Dendritic cell treated with granulocyte-macrophage colony-stimulating factor and Interleukin-4, amounts not matched to agents 40 ng/mL and 50 ng/mL, for 4 days (primary cell): ENCODE data around the gene CDIP1.

ENCODE experiments used
- H3K27ac Mint-ChIP-seq: one replicate; pipeline ENCODE4 v1.8.0; 2022; ENCODE audit warnings: mild to moderate bottlenecking, mixed read lengths
- H3K27me3 Mint-ChIP-seq: one replicate; pipeline ENCODE4 v1.8.0; 2022; ENCODE audit warnings: mild to moderate bottlenecking, mixed read lengths
- H3K36me3 Mint-ChIP-seq: one replicate; pipeline ENCODE4 v1.8.0; 2022; ENCODE audit warnings: low read depth, mixed read lengths
- H3K4me1 Mint-ChIP-seq: one replicate; pipeline ENCODE4 v1.8.0; 2022; ENCODE audit warnings: low read depth, mixed read lengths
- H3K4me3 Mint-ChIP-seq: one replicate; pipeline ENCODE4 v1.8.0; 2022; ENCODE audit warnings: mild to moderate bottlenecking, moderate library complexity, mixed read lengths
- H3K9me3 Mint-ChIP-seq: one replicate; pipeline ENCODE4 v1.8.0; 2022; ENCODE audit warnings: mixed read lengths
- intact Hi-C: fragments of 100-400 bp; cut with micrococcal nuclease; formaldehyde crosslinking; loops from one replicate; pipeline ENCODE4 v1.15.0; 2022

Gene CDIP1

DNA sequence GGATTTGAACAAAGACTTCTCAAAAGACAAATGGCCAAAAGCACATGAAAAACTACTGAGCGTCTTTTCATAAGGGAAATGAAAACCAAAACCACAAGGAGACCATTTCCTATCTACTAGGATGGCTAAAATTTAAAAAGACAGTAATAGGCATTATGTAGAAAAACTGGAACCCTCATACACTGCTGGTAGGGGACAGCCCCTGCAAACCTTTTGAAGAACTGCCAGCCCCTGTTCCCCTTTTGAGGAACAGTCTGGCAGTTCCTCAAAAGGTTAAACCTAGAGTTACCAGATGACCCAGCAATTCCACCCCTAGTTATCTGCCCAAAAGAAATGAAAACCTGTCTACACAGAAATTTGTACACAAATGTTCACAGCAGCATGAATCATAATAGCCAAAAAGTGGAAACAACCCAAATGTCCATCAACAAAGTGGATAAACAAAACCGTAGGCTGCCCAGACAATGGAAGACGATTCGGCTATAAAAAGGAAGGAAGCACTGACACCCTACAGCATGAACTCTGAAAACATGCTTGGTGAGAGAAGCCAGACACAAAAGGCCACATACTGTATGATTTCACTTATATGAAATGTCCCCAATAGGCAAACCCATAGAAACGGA, 22.9 kb downstream of the CDIP1 start:
- Mint-ChIP-seq H3K4me1 (peaks cover 92% of the 10 kb centered on the region), H3K36me3 (peaks cover 45% of the 10 kb centered on the region), H3K27ac (peak overlapping the region; percentile 89), H3K27me3 (no peaks in the 10 kb centered on the region), H3K4me3 (peak overlapping the region; percentile 60), H3K9me3 (no peaks in the 10 kb centered on the region)
- intact Hi-C loops, result loop anchor here (10.0 kb wide), 1 partner anchor 149 kb away; no protein-coding TSS in a partner anchor

DNA sequence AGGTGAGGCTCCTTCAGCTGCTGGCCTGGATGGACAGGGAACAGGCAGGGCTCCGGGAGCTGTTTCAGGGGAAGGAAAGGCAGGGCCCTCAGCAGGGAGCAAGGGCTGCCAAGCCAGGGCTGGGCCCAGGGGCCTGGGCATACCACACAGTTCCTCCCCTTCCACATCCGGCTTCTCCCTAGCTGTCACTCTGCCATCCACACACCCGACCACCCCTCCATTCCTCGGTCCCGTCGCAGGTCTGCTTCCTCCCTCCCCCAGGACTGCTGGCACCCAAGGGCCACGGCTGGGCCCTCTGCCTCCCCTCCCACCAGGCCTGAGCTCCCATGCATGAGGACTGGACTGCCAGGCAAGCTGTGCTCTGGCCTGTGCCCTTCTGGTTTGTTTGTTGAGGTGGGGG, 24.0 kb downstream of the CDIP1 start:
- H3K4me3 Mint-ChIP-seq, result peak overlapping the region; percentile 60
- peaks cover 92% of the 10 kb centered on the region for H3K4me1 Mint-ChIP-seq
- intact Hi-C loops, result loop anchor here (10.0 kb wide), 1 partner anchor 150 kb away; no protein-coding TSS in a partner anchor
- peaks cover 55% of the 10 kb centered on the region for H3K36me3 Mint-ChIP-seq
- peak overlapping the region; percentile 89 for H3K27ac Mint-ChIP-seq
- H3K27me3 Mint-ChIP-seq, result no peaks in the 10 kb centered on the region
- no peaks in the 10 kb centered on the region for H3K9me3 Mint-ChIP-seq

DNA sequence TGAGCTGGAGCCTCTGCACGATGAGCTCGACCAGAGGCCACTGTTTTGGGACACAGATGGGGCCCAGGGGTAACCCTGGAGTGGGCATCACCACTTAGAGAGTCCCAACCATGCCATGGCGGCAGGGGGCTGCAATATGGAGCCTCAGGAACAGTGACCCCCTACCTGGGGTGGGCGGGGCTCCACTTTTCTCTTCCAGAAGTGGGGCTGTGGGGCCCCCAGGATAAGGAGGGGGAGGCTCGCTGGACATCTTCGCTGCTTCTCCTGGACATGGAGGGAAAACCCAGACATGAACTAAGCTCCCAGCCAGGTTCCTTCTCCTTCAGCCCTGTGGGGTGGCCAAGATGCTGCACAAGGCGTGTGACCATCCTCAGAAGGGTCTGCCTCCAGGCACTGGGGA, 24.7 kb downstream of the CDIP1 start:
- peaks cover 87% of the 10 kb centered on the region for H3K4me1 Mint-ChIP-seq
- no peaks in the 10 kb centered on the region for H3K27me3 Mint-ChIP-seq
- H3K4me3 Mint-ChIP-seq, result no peak overlapping the region
- intact Hi-C loops, result loop anchor here (10.0 kb wide), 1 partner anchor 151 kb away; no protein-coding TSS in a partner anchor
- no peaks in the 10 kb centered on the region for H3K9me3 Mint-ChIP-seq
- peaks cover 63% of the 10 kb centered on the region for H3K36me3 Mint-ChIP-seq
- H3K27ac Mint-ChIP-seq, result peak overlapping the region; percentile 89

DNA sequence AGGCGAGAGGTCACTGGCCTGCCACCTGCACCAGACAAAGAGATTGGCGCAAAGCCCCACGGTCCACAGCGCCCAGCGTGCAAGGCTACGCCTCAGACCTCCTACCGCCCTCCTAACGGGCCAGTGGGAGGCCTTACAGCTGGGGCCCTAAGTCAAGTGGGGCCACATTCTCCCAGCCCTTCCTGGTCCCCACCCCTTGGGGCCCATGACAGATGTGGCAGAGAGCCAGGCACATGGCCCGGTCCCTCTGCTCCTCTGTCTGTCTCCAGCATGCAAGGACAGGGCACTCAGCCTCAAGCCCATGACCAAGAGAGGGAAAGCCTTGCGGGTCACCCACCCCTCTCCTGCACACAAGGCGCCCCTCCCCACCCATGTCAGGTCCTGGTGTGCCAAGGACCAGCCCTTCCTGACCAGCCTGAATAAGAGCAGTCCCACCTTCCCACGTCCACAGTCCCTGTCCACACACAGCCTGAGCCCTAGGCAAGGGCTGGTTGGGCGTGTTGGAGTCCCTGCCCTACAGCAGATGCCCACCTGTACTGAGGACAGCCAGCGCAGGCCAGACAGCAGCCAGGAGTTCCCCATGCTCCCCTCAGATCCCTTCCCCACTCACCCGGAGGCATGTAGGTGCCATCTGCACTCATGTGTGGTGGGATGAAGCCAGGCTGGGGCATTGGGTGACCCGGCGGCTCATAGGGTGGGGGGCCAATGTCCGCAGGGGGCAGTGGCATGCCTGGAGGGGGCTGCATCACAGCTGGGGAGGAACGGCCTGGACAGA, 25.3 kb downstream of the CDIP1 start:
- peaks cover 64% of the 10 kb centered on the region for H3K36me3 Mint-ChIP-seq
- H3K9me3 Mint-ChIP-seq, result no peaks in the 10 kb centered on the region
- peak overlapping the region; percentile 89 for H3K27ac Mint-ChIP-seq
- no peaks in the 10 kb centered on the region for H3K27me3 Mint-ChIP-seq
- intact Hi-C loops, result loop anchor here (10.0 kb wide), 1 partner anchor 152 kb away; no protein-coding TSS in a partner anchor
- H3K4me1 Mint-ChIP-seq, result peaks cover 82% of the 10 kb centered on the region
- no peak overlapping the region for H3K4me3 Mint-ChIP-seq

DNA sequence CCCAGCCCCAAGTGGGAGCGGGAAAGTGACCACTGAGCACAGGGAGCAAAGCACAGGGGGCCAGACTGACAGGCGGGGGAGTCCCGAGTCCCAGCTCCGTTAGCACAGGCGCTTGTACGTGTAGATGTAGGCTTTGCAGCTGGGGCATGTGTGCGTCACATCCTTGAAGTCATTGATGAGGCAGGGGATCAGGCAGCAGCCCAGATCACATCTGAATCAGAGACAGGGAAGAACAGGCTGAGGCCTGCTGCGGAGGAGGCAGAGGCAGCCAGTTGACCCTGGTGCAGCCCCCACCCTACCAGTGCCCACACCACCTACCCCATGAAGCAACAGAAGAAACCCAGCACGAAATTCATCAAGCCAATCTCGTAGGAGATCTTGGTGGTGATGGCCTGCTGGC, 26.1 kb downstream of the CDIP1 start:
- Mint-ChIP-seq H3K27me3 (no peaks in the 10 kb centered on the region), H3K9me3 (no peaks in the 10 kb centered on the region), H3K4me3 (no peak overlapping the region), H3K4me1 (peaks cover 81% of the 10 kb centered on the region), H3K36me3 (peaks cover 70% of the 10 kb centered on the region), H3K27ac (peak overlapping the region; percentile 89)
- intact Hi-C loops, result loop anchor here (10.0 kb wide), 1 partner anchor 152 kb away; no protein-coding TSS in a partner anchor

DNA sequence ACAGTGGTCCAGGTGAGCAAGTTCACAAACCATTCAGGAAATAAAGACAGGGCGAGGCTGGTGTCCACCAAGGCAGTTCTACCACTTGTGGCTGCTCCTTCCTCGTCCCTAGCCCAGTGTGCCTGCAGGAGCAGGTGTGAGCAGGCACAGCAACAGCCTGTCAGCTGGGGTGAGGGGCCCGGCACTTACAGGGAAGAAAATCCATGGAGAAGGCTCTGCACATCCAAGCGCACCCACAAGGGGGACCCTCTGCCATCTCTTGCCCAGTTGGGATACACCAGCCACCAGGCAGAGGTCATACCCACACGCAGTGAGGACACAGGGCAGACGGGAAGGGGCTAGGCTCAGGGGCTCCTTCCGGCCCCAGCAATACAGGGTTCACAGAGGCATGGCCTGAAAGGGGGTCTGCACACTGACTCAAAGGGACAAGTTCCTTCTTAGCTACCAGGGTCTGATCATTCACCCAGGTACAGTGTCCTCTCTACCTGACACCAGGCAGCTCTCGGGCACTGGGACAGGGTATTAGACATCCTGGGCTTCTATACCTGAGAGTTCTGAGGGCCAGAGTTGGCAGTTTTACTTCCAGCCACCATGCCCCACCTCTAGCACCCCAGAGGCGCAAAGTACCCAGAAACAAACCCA, 27.0 kb downstream of the CDIP1 start:
- no peaks in the 10 kb centered on the region for H3K27me3 Mint-ChIP-seq
- H3K36me3 Mint-ChIP-seq, result peaks cover 79% of the 10 kb centered on the region
- intact Hi-C loops, result loop anchor here (10.0 kb wide), 1 partner anchor 153 kb away; no protein-coding TSS in a partner anchor
- peak overlapping the region; percentile 89 for H3K27ac Mint-ChIP-seq
- peaks cover 76% of the 10 kb centered on the region for H3K4me1 Mint-ChIP-seq
- H3K9me3 Mint-ChIP-seq, result no peaks in the 10 kb centered on the region
- peak overlapping the region; percentile 10 for H3K4me3 Mint-ChIP-seq

DNA sequence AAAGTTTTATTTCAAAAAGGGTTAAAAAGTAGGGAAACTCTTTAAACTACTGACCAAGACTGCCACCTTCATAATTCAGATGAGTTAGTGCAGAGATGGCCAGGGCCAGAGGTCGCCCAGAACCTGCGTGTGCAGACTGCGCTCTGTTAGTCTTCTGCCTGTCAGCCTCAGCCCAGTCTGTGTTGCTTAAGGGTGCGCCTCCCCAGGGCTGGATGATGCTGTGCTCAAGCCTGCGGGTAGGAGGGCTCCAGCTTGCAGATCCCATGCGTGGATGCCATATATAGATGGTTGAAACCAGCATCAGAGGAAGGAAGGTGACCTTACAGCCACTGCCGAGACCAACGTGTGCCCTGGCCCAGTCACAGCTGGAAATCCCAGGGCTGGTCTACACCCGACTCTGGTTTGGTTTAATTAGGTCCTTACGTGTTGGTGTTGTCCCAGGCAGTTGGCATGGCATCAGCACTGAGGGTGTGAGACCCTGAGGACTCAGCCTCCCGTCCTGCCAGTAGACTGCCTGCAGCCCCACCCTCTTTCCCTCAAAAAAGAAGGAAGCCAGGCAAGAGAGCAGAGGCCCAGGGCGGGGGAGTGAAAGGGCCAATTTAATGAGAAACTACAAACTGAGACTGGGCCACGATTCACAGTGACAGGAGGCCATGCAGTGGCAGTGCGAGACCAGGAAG, 27.7 kb downstream of the CDIP1 start:
- Mint-ChIP-seq H3K4me1 (peaks cover 77% of the 10 kb centered on the region), H3K9me3 (no peaks in the 10 kb centered on the region), H3K4me3 (peak overlapping the region; percentile 10), H3K27ac (peak overlapping the region; percentile 89), H3K36me3 (peaks cover 85% of the 10 kb centered on the region), H3K27me3 (no peaks in the 10 kb centered on the region)
- intact Hi-C loops, result loop anchor here (10.0 kb wide), 1 partner anchor 154 kb away; no protein-coding TSS in a partner anchor

DNA sequence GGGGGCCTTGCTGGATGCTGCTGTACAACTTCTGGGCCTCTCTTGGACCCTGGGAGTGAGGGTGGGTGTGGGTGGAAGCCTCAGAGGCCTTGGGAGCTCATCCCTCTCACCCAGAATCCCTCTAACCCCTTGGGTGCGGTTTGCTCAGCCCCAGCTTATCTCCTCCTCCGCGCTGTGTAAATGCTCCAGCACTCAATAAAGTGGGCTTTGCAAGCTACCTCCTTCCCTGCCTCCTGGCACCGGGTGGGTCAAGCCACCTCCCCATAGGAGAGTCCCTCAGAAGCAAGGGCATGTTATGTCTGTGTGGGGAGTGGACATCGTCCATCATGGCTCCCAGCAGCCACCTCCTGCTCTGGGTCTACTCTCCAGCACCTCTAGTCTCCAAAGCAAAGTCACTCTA, 28.4 kb downstream of the CDIP1 start:
- H3K4me1 Mint-ChIP-seq, result peaks cover 77% of the 10 kb centered on the region
- H3K9me3 Mint-ChIP-seq, result no peaks in the 10 kb centered on the region
- H3K27me3 Mint-ChIP-seq, result no peaks in the 10 kb centered on the region
- peaks cover 86% of the 10 kb centered on the region for H3K36me3 Mint-ChIP-seq
- intact Hi-C loops, result loop anchor here (10.0 kb wide), 1 partner anchor 155 kb away; no protein-coding TSS in a partner anchor
- H3K4me3 Mint-ChIP-seq, result no peak overlapping the region
- peak overlapping the region; percentile 8 for H3K27ac Mint-ChIP-seq

DNA sequence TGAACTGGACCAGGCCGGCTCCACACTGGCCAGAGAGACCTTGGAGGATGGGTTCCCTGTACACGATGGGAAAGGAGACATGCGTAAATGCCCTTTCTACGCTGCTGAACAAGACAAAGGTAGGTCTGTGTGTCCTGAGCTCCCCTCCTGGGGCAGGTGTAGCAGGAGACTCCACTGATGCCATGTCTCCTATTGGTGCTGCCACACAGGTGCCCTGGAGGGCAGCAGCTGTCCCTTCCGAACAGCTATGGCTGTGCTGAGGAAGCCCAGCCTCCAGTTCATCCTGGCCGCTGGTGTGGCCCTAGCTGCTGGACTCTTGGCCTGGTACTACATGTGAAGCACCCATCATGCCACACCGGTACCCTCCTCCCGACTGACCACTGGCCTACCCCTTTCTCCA, 29.2 kb downstream of the CDIP1 start:
- Mint-ChIP-seq H3K9me3 (no peaks in the 10 kb centered on the region), H3K4me1 (peaks cover 76% of the 10 kb centered on the region), H3K4me3 (no peak overlapping the region), H3K36me3 (peaks cover 86% of the 10 kb centered on the region), H3K27me3 (no peaks in the 10 kb centered on the region), H3K27ac (peak overlapping the region; percentile 8)
- intact Hi-C loops, result loop anchor here (5.0 kb wide), 1 partner anchor 173 kb away; no protein-coding TSS in a partner anchor

DNA sequence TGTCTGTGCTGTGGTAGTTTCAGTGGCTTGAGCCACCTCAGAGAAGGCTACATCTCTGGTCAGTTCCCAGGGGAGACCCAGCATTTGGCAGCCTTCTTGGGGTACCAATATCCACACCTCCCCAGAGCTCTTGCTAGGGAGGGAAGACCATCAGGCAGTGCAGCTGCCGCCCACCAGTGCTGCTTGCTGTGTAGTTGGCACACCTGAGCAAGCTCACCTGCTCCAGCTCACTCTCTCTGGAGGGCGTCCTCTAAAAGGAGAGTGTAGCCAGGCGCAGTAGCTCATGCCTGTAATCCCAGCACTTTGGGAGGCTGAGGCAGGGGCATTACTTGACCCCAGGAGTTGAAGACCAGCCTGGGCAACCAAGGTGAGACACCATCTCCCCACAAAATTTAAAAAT, 29.8 kb downstream of the CDIP1 start:
- H3K27ac Mint-ChIP-seq, result no peak overlapping the region
- peaks cover 80% of the 10 kb centered on the region for H3K36me3 Mint-ChIP-seq
- H3K9me3 Mint-ChIP-seq, result no peaks in the 10 kb centered on the region
- H3K4me1 Mint-ChIP-seq, result peaks cover 70% of the 10 kb centered on the region
- H3K4me3 Mint-ChIP-seq, result no peak overlapping the region
- H3K27me3 Mint-ChIP-seq, result no peaks in the 10 kb centered on the region
- intact Hi-C loops, result loop anchor here (5.0 kb wide), 1 partner anchor 173 kb away; no protein-coding TSS in a partner anchor

DNA sequence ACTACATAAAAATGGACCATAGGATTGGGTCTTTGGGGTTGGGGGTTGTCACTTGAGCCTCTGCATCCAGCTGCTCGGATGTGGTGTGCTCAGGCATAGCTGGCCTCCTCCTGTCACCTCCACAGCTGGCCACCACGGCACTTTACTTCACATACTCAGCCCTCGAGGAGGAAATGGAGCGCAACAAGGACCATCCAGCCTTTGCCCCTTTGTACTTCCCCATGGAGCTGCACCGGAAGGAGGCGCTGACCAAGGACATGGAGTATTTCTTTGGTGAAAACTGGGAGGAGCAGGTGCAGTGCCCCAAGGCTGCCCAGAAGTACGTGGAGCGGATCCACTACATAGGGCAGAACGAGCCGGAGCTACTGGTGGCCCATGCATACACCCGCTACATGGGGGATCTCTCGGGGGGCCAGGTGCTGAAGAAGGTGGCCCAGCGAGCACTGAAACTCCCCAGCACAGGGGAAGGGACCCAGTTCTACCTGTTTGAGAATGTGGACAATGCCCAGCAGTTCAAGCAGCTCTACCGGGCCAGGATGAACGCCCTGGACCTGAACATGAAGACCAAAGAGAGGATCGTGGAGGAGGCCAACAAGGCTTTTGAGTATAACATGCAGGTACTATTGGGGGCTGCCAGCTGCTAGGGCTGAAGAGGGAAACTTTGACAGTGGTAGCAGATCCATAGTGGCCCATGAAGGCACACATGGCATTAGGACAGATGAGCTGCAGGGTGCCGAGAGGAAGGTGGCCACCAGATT, 30.8 kb downstream of the CDIP1 start:
- H3K27ac Mint-ChIP-seq, result no peak overlapping the region
- H3K36me3 Mint-ChIP-seq, result peaks cover 70% of the 10 kb centered on the region
- H3K27me3 Mint-ChIP-seq, result no peaks in the 10 kb centered on the region
- H3K4me3 Mint-ChIP-seq, result no peak overlapping the region
- H3K4me1 Mint-ChIP-seq, result peaks cover 65% of the 10 kb centered on the region
- H3K9me3 Mint-ChIP-seq, result no peaks in the 10 kb centered on the region
- intact Hi-C loops, result loop anchor here (2.0 to 5.0 kb wide), 2 partner anchors 77 to 175 kb away; no protein-coding TSS in a partner anchor

DNA sequence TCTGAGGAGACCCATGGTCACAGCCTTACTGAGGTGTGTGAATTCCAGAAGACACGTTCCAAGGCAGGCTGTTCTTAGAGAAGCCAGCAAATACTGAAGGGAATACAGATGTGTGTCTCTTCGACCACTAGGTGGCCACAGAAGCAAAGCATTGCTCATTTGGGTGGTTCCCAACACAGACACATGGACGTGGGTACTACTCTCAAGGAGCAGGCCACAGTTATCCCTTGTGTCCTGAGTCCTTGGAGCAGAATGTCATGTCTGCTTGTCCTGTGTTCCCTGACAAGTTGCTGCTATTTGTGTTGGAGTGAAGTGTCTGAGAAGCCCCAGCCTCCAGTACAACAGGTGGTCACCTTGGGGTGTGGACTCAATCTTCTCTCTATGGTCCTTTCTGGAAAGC, 32.1 kb downstream of the CDIP1 start:
- Mint-ChIP-seq H3K9me3 (no peaks in the 10 kb centered on the region), H3K4me3 (no peak overlapping the region), H3K27ac (peak overlapping the region; percentile 21), H3K27me3 (no peaks in the 10 kb centered on the region), H3K4me1 (peaks cover 55% of the 10 kb centered on the region), H3K36me3 (peaks cover 57% of the 10 kb centered on the region)
- intact Hi-C loops, result loop anchor here (1.0 to 5.0 kb wide), 3 partner anchors 42 to 176 kb away; no protein-coding TSS in a partner anchor
